Stomach (tissue), 9 donors: Measurements from ENCODE around the gene DLL3. TPM values are rescaled to one million over a fixed set of nuclear protein-coding genes. Genes with fewer than 3 reads are reported as not detected.

Experiments used
- DNase-seq, 2 donors: peaks; one replicate each; pipeline versions ENCODE4 v3.0.0 to v3.0.0-alpha.2; 2013 to 2019
- H3K27ac ChIP-seq, 5 donors: fragments of 200-600 bp in 4 of 5; sonication (generic) in 4 of 5; one replicate each; pipeline ENCODE4 v1.5.1; 2013 to 2019; ENCODE audit warnings: mild to moderate bottlenecking in 1 of 5, moderate library complexity in 1 of 5
- H3K27me3 ChIP-seq, 3 donors: fragments of 200-600 bp; sonication (generic); one replicate each; pipeline ENCODE4 v1.5.1; 2017 to 2019; ENCODE audit warnings: mixed run types in 1 of 3
- H3K36me3 ChIP-seq, 4 donors: fragments of 200-600 bp; sonication (generic); 1 replicate in 3 of 4; 2 replicates in 1 of 4; pipeline ENCODE4 v1.5.1; 2016 to 2019
- H3K4me1 ChIP-seq, 4 donors: fragments of 200-600 bp; sonication (generic); one replicate each; pipeline ENCODE4 v1.5.1; 2016 to 2019
- H3K4me3 ChIP-seq, 4 donors: fragments of 200-600 bp; sonication (generic) in 3 of 4; one replicate each; pipeline ENCODE4 v1.5.1; 2016 to 2019; ENCODE audit warnings: mild to moderate bottlenecking in 1 of 4
- H3K9me3 ChIP-seq, 4 donors: fragments of 200-600 bp; sonication (generic); one replicate each; pipeline ENCODE4 v1.5.1; 2016 to 2019
- CTCF ChIP-seq, 7 experiments: fragments of 450-650 bp in 4 of 7; fragments of 200-600 bp in 3 of 7; sonication (generic) in 3 of 7; IDR thresholded peaks; one replicate each; pipeline ENCODE4 v1.5.1; 2016 to 2019; ENCODE audit warnings: antibody characterized with exemption in 7 of 7, control low read depth in 2 of 7, mild to moderate bottlenecking in 1 of 7
- EP300 ChIP-seq: sonication (generic); formaldehyde crosslinking; IDR thresholded peaks from one replicate; pipeline ENCODE4 v1.6.1; 2017; ENCODE audit warnings: antibody characterized with exemption
- POLR2A ChIP-seq, 4 donors: fragments of 450-650 bp; IDR thresholded peaks; one replicate each; pipeline ENCODE4 v1.6.1; 2016; ENCODE audit warnings: antibody characterized with exemption in 4 of 4, control low read depth in 2 of 4, mild to moderate bottlenecking in 1 of 4, moderate library complexity in 1 of 4
- POLR2AphosphoS5 ChIP-seq, 3 donors: sonication (generic); formaldehyde crosslinking; IDR thresholded peaks; one replicate each; pipeline ENCODE4 v1.6.1; 2016; ENCODE audit warnings: antibody characterized with exemption in 3 of 3
- WGBS, 5 donors: extraction: QIAGEN DNeasy Blood & Tissue Kit in 3 of 5; methylation state at CpG; one replicate each; pipeline versions ENCODE4 v1.1.5 to v1.1.7; 2013 to 2018; 5-methylcytosine and 5-hydroxymethylcytosine counted together
- intact Hi-C: fragments of 100-400 bp; cut with DNase I; formaldehyde crosslinking; loops from one replicate; pipeline ENCODE4 v1.15.1; 2023; ENCODE audit warnings: low total_unique reads
- polyA plus RNA-seq, 3 donors: library from polyadenylated mRNA; stranded (reverse); fragments of 200-250 nt; gene quantifications; one replicate each; pipeline ENCODE4 v1.2.3, GENCODE V29; 2013
- total RNA-seq, 5 donors: library from RNA; depleted of rRNA; stranded (reverse); fragments of >200 nt; gene quantifications; one replicate each; pipeline versions ENCODE4 v1.1.0 to v1.2.3, GENCODE V29; 2014 to 2016
- donor health status: healthy with polysubstance abuse.
- donor health status: Bipolar disorder and iron deficiency.
- donor health status: healthy.

Gene DLL3
- total and polyA plus RNA-seq, 8 donors = 0.08 TPM; not detected in 7

- Histone ChIP-seq H3K4me3 (no peak overlapping the region), H3K27me3 (peaks cover 18 to 64% (median 46%) of the 10 kb centered on the region in 3 donors), H3K9me3 (no peaks in the 10 kb centered on the region), H3K36me3 (no peaks in the 10 kb centered on the region), H3K27ac (no peak overlapping the region), H3K4me1 (peaks cover 11 to 20% (median 17%) of the 10 kb centered on the region in 4 donors)
- no peak for DNase-seq
- WGBS, 5 donors = 65 to 80% (median 74%) methylated on average over 3 of the region's 3 CpGs
- intact Hi-C loops = no loop called here
- TF ChIP-seq CTCF (IDR thresholded peaks at IDR 0.05) (no peak), EP300 (no peak), POLR2A (IDR thresholded peaks at IDR 0.05) (no peak), POLR2AphosphoS5 (IDR thresholded peaks at IDR 0.05) (no peak)
Observed at GRCh38 chr19:39517432-39517831, 18.7 kb downstream of the DLL3 start.

DNA sequence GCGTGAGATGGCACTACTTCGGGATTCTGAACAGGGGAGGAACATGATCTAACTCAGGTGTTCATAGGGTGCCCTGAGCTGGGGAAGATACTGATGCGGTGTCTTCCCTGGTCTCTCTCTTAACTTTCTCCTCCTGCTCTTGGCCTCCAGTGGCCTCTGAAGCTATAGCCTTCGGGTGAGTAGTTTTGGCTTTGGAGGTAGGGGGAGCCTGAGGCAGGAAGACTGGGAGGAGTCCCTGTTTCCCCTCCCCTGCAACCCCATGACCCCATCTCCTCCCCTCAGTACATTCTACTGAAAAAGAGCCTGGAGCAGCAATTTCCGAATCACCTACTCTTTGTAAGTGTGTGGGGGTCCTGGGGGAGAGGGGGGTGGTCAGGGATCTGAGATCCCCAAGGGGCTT lies 19.7 kb downstream of the DLL3 start:
- intact Hi-C loops = no loop called here
- TF ChIP-seq EP300 (no peak), CTCF (IDR thresholded peaks at IDR 0.05) (no peak), POLR2A (IDR thresholded peaks at IDR 0.05) (no peak), POLR2AphosphoS5 (IDR thresholded peaks at IDR 0.05) (no peak)
- H3K4me3 ChIP-seq = no peak overlapping the region
- H3K9me3 ChIP-seq = no peaks in the 10 kb centered on the region
- WGBS, 5 donors = 45 to 69% (median 60%) methylated on average over 4 to 5 of the region's 5 CpGs
- no peak for DNase-seq
- H3K4me1 ChIP-seq = peaks cover 11 to 20% (median 17%) of the 10 kb centered on the region in 4 donors
- no peaks in the 10 kb centered on the region for H3K36me3 ChIP-seq
- H3K27me3 ChIP-seq = peaks cover 18 to 54% (median 46%) of the 10 kb centered on the region in 3 donors
- H3K27ac ChIP-seq = no peak overlapping the region

DNA sequence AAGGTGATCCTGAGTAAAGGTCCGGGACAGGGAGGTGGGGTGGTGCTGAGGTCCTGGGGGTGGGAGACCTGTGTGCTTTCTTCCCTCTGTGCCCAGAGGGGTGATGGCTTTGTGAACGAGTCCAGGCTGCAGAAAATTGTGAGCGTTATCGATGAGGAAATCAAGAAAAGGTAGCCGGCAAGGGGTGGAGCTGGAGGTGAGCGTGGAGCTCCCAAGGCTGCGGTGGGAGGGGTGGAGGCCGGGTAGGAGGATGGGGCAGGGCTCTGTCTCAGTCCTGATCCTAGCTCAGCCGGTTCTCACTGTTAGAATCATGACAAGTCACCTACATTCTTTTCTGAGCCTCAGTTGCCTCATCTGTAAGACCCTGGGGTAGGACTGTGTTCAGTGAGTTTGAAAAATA lies 20.2 kb downstream of the DLL3 start:
- H3K27me3 ChIP-seq = peaks cover 18 to 49% (median 41%) of the 10 kb centered on the region in 3 donors

More for the DNA sequence above, 20.2 kb downstream of the DLL3 start:
- WGBS, 5 donors = 37 to 56% (median 52%) methylated on average over 9 of the region's 9 CpGs
- intact Hi-C loops = no loop called here
- Histone ChIP-seq H3K27ac (no peak overlapping the region), H3K36me3 (no peaks in the 10 kb centered on the region), H3K4me3 (no peak overlapping the region), H3K4me1 (peaks cover 11 to 20% (median 17%) of the 10 kb centered on the region in 4 donors), H3K9me3 (no peaks in the 10 kb centered on the region)
- no peak for TF ChIP-seq CTCF (IDR thresholded peaks at IDR 0.05)
- no peak for TF ChIP-seq EP300
- no peak for TF ChIP-seq POLR2AphosphoS5 (IDR thresholded peaks at IDR 0.05)
- no peak for TF ChIP-seq POLR2A (IDR thresholded peaks at IDR 0.05)
- no peak for DNase-seq
